Spleen (tissue), 11 donors: ENCODE measurements around the gene SSTR5. TPM values are rescaled to one million over a fixed set of nuclear protein-coding genes. Genes with fewer than 3 reads are reported as not detected.

ENCODE experiments used
- DNase-seq: peaks from one replicate; pipeline ENCODE4 v3.0.0-alpha.2; 2020
- H3K27ac ChIP-seq, 8 donors: fragments of 200-600 bp; sonication (generic) in 7 of 8; 1 replicate in 4 of 8; 2 replicates in 4 of 8; pipeline versions ENCODE4 v1.5.0 to v1.8.0; 2016 to 2021; ENCODE audit warnings: inconsistent platforms in 4 of 8, mild to moderate bottlenecking in 4 of 8, moderate library complexity in 1 of 8
- H3K27me3 ChIP-seq, 7 donors: fragments of 200-600 bp; sonication (generic) in 6 of 7; replicated peaks in 1 of 7; 1 replicate in 4 of 7; 2 replicates in 3 of 7; pipeline versions ENCODE4 v1.5.0 to v1.8.0; 2016 to 2021; ENCODE audit warnings: inconsistent platforms in 3 of 7, mild to moderate bottlenecking in 1 of 7
- H3K36me3 ChIP-seq, 6 donors: fragments of 200-600 bp; sonication (generic) in 5 of 6; 1 replicate in 4 of 6; 2 replicates in 2 of 6; pipeline versions ENCODE4 v1.5.0 to v1.8.0; 2016 to 2021; ENCODE audit warnings: inconsistent platforms in 2 of 6
- H3K4me1 ChIP-seq, 6 donors: fragments of 200-600 bp; sonication (generic) in 5 of 6; 1 replicate in 3 of 6; 2 replicates in 3 of 6; pipeline versions ENCODE4 v1.5.0 to v1.8.0; 2016 to 2021; ENCODE audit warnings: inconsistent platforms in 3 of 6
- H3K4me3 ChIP-seq, 8 donors: fragments of 200-600 bp; sonication (generic) in 7 of 8; 1 replicate in 4 of 8; 2 replicates in 4 of 8; pipeline versions ENCODE4 v1.5.0 to v1.8.0; 2016 to 2021; ENCODE audit warnings: inconsistent platforms in 4 of 8, mild to moderate bottlenecking in 4 of 8, moderate library complexity in 2 of 8
- H3K9me3 ChIP-seq, 8 donors: fragments of 200-600 bp; sonication (generic) in 7 of 8; 1 replicate in 4 of 8; 2 replicates in 4 of 8; pipeline versions ENCODE4 v1.5.0 to v1.8.0; 2016 to 2021; ENCODE audit warnings: inconsistent platforms in 4 of 8
- CTCF ChIP-seq, 11 experiments: fragments of 200-600 bp in 7 of 11; fragments of 450-650 bp in 4 of 11; sonication (generic) in 4 of 11; IDR thresholded peaks in 8 of 11; conservative IDR thresholded peaks in 3 of 11; 1 replicate in 7 of 11; 2 replicates in 4 of 11; pipeline versions ENCODE4 v1.4.0 to v1.8.0; 2016 to 2021; ENCODE audit warnings: antibody characterized with exemption in 11 of 11, inconsistent platforms in 4 of 11, mild to moderate bottlenecking in 1 of 11
- POLR2A ChIP-seq, 3 donors: fragments of 450-650 bp; IDR thresholded peaks; one replicate each; pipeline ENCODE4 v1.5.1; 2017; ENCODE audit warnings: antibody characterized with exemption in 3 of 3, mild to moderate bottlenecking in 1 of 3
- POLR2AphosphoS5 ChIP-seq, 3 donors: sonication (generic); formaldehyde crosslinking; IDR thresholded peaks; one replicate each; pipeline ENCODE4 v1.5.1; 2017; ENCODE audit warnings: antibody characterized with exemption in 3 of 3
- WGBS, 5 donors: extraction: QIAGEN DNeasy Blood & Tissue Kit in 3 of 5; methylation state at CpG; one replicate each; pipeline versions ENCODE4 v1.1.5 to v1.1.7; 2013 to 2018; 5-methylcytosine and 5-hydroxymethylcytosine counted together
- intact Hi-C: fragments of 100-400 bp; cut with DNase I; formaldehyde crosslinking; loops from one replicate; pipeline ENCODE4 v1.15.0; 2023; ENCODE audit warnings: low total_unique reads
- polyA plus RNA-seq, 3 donors: library from polyadenylated mRNA; stranded (reverse); fragments of 200-250 nt; gene quantifications; one replicate each; pipeline ENCODE4 v1.2.1, GENCODE V29; 2013
- total RNA-seq, 7 donors: library from RNA; depleted of rRNA in 3 of 7; stranded (reverse); fragments of >200 nt in 3 of 7; fragmentation: NEBNext Ultra II Directional in 4 of 7; extraction: Animal tissue kit (Norgen Biotek cat#: 25700) in 4 of 7; gene quantifications; one replicate each; pipeline versions ENCODE4 v1.1.0 to v1.2.1, GENCODE V29; 2016 to 2021
- donor health status: healthy with polysubstance abuse.
- donor health status: DM: no; HTN: no; CAD: no; lungs with moderate emphysema.
- donor health status: DM: no; HTN: no; CAD: no.
- donor health status: Bipolar disorder and iron deficiency.
- donor health status: healthy.
- donor health status: DM: no; HTN: no; CAD: no.
- donor health status: DM: yes; HTN: yes; CAD: no.

Gene SSTR5
- total and polyA plus RNA-seq, 10 donors, result not detected

DNA sequence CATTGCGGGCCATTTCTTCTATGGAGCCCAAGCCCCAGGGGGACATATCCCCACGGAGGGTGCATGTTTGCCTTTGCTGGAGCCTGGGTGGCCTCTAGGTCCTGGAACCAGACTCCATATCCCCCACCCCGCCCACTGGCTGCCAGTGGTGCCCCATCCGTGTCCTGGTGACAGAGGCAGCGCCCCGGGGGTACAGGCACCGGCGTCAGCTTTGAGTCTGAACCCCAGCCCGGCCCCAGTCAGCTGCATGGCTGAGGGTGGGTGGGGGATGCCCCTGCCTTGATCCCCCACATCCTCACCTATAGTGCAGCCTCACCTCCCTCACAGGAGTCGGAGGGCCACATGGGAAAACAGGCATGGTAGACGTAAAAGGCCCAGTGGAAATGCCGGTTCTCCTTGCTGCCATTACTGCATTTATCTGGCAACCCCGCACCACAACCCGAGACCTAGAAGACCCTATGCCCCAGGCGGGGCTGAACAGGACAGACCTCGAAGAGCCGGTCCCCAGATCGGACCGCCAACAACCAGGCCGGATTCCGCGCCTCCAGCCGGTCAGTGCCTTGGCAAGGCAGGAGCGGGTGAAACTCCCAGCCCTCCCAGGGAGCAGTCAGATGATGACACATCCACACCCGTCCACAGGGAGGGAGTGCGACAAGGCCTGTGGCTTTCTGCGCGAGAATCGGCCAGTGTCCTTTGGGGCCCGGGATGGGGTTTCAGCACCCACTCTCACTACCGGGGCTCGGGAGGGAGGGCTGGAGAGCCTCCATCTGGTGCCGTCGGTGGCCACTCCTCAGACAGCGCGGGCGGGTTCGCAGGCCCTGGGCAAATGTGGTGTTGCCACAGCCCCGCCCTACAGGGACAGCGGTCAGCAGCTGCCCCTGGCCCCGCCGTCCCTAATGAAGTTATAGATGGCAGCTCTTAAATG, 11.9 kb upstream of the SSTR5 start:
- Histone ChIP-seq H3K36me3 (no peaks in the 10 kb centered on the region), H3K9me3 (peaks cover 0 to 36% (median 27%) of the 10 kb centered on the region in 8 donors), H3K27ac (no peak overlapping the region), H3K4me3 (no peak overlapping the region), H3K4me1 (no peaks in the 10 kb centered on the region), H3K27me3 (peaks cover 0 to 78% (median 36%) of the 10 kb centered on the region in 7 donors)
- no peak for DNase-seq
- intact Hi-C loops, result no loop called here
- WGBS, 5 donors, result 80 to 86% (median 85%) methylated on average over 34 to 42 of the region's 42 CpGs
- TF ChIP-seq POLR2A (IDR thresholded peaks at IDR 0.05) (no peak), POLR2AphosphoS5 (IDR thresholded peaks at IDR 0.05) (no peak), CTCF (IDR thresholded peaks at IDR 0.05 in 8 of 11, conservative IDR thresholded peaks at IDR 0.05 in 3 of 11) (no peak)

DNA sequence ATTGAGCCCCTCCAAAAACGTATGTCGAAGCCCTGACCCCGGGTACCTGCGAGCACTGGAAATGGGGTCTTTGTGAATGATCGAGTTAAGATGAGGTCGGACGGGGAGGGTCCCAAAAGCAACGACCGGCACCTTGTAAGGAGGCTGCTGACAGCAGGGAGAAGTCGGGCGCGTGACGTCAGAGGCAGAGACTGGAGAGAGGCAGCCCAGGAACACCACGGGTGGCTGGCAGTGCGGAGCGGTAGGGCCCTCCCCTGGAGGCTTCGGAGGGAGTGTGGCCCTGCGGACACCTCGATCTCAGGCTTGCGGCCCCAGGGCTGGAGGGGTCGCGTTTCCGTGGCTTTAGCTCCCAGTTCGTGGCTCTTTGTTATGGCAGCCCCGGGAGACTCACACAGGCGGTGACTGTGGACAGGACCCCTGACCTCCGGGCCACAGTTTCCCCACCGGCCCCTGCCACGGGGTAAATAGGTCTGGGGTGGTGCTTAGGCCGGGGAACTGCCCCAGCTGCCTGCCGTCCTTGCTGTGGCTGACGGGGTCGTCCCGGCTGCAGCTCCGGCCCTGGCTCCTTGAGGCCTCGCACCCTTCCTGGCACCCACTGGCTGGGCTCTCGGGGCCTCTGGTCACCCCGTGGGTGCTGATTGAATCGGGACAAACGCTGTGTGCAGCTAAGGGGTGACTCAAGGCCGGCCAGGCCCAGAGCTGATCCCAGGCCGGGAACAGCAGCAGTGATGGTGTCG, 10.6 kb upstream of the SSTR5 start:
- Histone ChIP-seq H3K27me3 (peaks cover 0 to 83% (median 46%) of the 10 kb centered on the region in 7 donors), H3K4me3 (no peak overlapping the region), H3K27ac (no peak overlapping the region), H3K36me3 (no peaks in the 10 kb centered on the region), H3K4me1 (no peaks in the 10 kb centered on the region), H3K9me3 (peaks cover 0 to 25% (median 21%) of the 10 kb centered on the region in 8 donors)
- no peak for DNase-seq
- TF ChIP-seq CTCF (IDR thresholded peaks at IDR 0.05 in 8 of 11, conservative IDR thresholded peaks at IDR 0.05 in 3 of 11) (no peak), POLR2AphosphoS5 (IDR thresholded peaks at IDR 0.05) (no peak), POLR2A (IDR thresholded peaks at IDR 0.05) (no peak)
- WGBS, 5 donors, result 85 to 90% (median 86%) methylated on average over 32 to 43 of the region's 43 CpGs
- intact Hi-C loops, result no loop called here

DNA sequence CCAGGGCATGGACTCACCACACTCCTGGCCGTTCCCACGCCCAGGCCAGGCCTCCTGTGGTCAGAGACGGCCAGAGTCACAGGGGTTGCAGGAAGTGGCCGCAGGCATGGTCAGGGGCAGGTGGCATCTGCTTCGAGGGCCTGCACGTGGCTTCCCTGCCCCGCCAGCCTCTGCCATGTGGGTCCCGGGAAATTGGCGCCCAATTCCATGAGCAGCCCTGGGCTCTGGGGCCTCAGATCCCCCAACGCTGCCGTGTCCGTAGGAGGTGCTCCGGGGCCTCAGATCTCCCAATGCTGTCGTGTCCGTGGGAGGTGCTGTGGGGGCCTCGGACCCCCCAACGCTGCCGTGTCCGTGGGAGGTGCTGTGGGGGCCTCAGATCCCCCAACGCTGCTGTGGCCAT, 9.7 kb upstream of the SSTR5 start:
- Histone ChIP-seq H3K9me3 (peaks cover 0 to 21% (median 17%) of the 10 kb centered on the region in 8 donors), H3K4me1 (no peaks in the 10 kb centered on the region), H3K27ac (no peak overlapping the region), H3K36me3 (no peaks in the 10 kb centered on the region), H3K4me3 (no peak overlapping the region), H3K27me3 (peaks cover 0 to 83% (median 41%) of the 10 kb centered on the region in 7 donors)
- intact Hi-C loops, result no loop called here
- TF ChIP-seq CTCF (IDR thresholded peaks at IDR 0.05 in 8 of 11, conservative IDR thresholded peaks at IDR 0.05 in 3 of 11) (no peak), POLR2A (IDR thresholded peaks at IDR 0.05) (no peak), POLR2AphosphoS5 (IDR thresholded peaks at IDR 0.05) (no peak)
- WGBS, 5 donors, result 59 to 76% (median 71%) methylated on average over 10 to 20 of the region's 20 CpGs
- DNase-seq, result no peak

- Histone ChIP-seq H3K9me3 (peaks cover 0 to 15% (median 12%) of the 10 kb centered on the region in 8 donors), H3K27ac (no peak overlapping the region), H3K4me1 (no peaks in the 10 kb centered on the region), H3K4me3 (no peak overlapping the region), H3K36me3 (no peaks in the 10 kb centered on the region), H3K27me3 (peaks cover 0 to 83% (median 36%) of the 10 kb centered on the region in 7 donors)
- TF ChIP-seq POLR2AphosphoS5 (IDR thresholded peaks at IDR 0.05) (no peak), POLR2A (IDR thresholded peaks at IDR 0.05) (no peak), CTCF (IDR thresholded peaks at IDR 0.05 in 8 of 11, conservative IDR thresholded peaks at IDR 0.05 in 3 of 11) (no peak)
- no peak for DNase-seq
- 75 to 82% (median 81%) methylated on average over 18 to 21 of the region's 21 CpGs for WGBS, 5 donors
- intact Hi-C loops, result no loop called here
Observed at GRCh38 chr16:1063728-1064127, 8.8 kb upstream of the SSTR5 start.
